ENCODE results near the gene NPHP4.

DNA sequence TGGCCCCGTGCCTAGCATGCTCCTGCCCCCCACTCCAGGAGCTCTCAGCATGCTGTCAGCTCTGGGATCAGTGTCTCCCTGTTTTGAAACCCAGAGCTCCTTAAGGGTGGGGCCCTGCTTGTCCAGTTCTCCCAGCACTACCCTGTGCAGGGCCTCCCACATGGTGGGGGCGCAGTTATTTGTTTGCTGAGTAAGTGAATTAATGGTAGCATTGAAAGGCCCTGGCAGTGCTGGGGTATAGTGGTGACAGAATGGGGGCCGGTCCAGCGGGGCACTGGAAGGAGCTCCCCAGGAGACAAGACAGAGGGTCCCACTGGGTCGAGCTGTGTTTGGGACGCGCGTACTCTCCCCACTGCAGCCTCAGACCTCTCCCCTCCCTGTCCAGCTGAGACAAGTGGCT, 99.9 kb downstream of the NPHP4 start:
- TF ChIP-seq, protein P1, sequence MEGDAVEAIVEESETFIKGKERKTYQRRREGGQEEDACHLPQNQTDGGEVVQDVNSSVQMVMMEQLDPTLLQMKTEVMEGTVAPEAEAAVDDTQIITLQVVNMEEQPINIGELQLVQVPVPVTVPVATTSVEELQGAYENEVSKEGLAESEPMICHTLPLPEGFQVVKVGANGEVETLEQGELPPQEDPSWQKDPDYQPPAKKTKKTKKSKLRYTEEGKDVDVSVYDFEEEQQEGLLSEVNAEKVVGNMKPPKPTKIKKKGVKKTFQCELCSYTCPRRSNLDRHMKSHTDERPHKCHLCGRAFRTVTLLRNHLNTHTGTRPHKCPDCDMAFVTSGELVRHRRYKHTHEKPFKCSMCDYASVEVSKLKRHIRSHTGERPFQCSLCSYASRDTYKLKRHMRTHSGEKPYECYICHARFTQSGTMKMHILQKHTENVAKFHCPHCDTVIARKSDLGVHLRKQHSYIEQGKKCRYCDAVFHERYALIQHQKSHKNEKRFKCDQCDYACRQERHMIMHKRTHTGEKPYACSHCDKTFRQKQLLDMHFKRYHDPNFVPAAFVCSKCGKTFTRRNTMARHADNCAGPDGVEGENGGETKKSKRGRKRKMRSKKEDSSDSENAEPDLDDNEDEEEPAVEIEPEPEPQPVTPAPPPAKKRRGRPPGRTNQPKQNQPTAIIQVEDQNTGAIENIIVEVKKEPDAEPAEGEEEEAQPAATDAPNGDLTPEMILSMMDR (IDR thresholded peaks at IDR 0.05; ENCODE audit: low read depth, low read length, poor library complexity, severe bottlenecking), result no peak
- TF ChIP-seq EZH2phosphoT487 (IDR thresholded peaks at IDR 0.05; ENCODE audit: borderline replicate concordance, low read length), result no peak
